A549 (cell line): ENCODE data around the gene OLFM1. TPM values are rescaled to one million over a fixed set of nuclear protein-coding genes. Genes with fewer than 3 reads are reported as not detected.

Experiments used
- ATAC-seq, 2 experiments: fragments of 200-7000 bp in 1 of 2; fragments of >200 bp in 1 of 2; cut with Nextera tagmentation in 1 of 2; cut with Tn5 transposase in 1 of 2; 3 replicates each; pipeline versions ENCODE4 v1.8.0 to v1.9.1; 2018 to 2020; ENCODE audit warnings: mild to moderate bottlenecking in 1 of 2, moderate library complexity in 1 of 2
- CTCF ChIA-PET: fragments of 300-600 bp; sonication (Branson Sonifier 250); formaldehyde crosslinking; extraction: SDS; loops from one replicate; lab custom pipeline; 2021; ENCODE audit warnings: antibody characterized with exemption, inconsistent platforms; lab: Yijun Ruan, JAX
- POLR2A ChIA-PET: fragments of 350-600 bp; formaldehyde crosslinking; extraction: SDS; loops from one replicate; lab custom pipeline; 2021; ENCODE audit warnings: antibody characterized with exemption, inconsistent platforms; lab: Yijun Ruan, JAX
- DNase-seq, 2 experiments: peaks; one replicate each; pipeline versions ENCODE4 v3.0.0 to v3.0.0-alpha.2; 2011 to 2016; ENCODE audit warnings: low read depth in 1 of 2, low spot score in 1 of 2
- FAIRE-seq: peaks from 2 replicates; lab custom pipeline; 2011; peaks lifted over from hg19 to GRCh38; lab: Jason Lieb, UNC
- H3K27ac ChIP-seq, 2 experiments: fragments of >200 bp; sonication (Bioruptor Twin); formaldehyde crosslinking; 3 replicates each; pipeline ENCODE4 v1.5.1; 2016 to 2017
- H3K4me1 ChIP-seq: fragments of >200 bp; sonication (Bioruptor Twin); formaldehyde crosslinking; 3 replicates; pipeline ENCODE4 v1.6.1; 2016
- H3K4me2 ChIP-seq: fragments of >200 bp; sonication (Bioruptor Twin); formaldehyde crosslinking; 3 replicates; pipeline ENCODE4 v1.6.1; 2016
- H3K4me3 ChIP-seq: fragments of >200 bp; sonication (Bioruptor Twin); formaldehyde crosslinking; 3 replicates; pipeline ENCODE4 v1.5.1; 2016
- H3K9me3 ChIP-seq: fragments of >200 bp; sonication (Bioruptor Twin); formaldehyde crosslinking; 3 replicates; pipeline ENCODE4 v1.6.1; 2016
- BHLHE40 ChIP-seq: IDR thresholded peaks from 2 replicates; pipeline ENCODE4 v1.6.1; 2012; ENCODE audit warnings: low read depth, low read length, inconsistent platforms
- CBX8 ChIP-seq: fragments of 200-600 bp; sonication (generic); IDR thresholded peaks from 2 replicates; pipeline ENCODE4 v1.6.1; 2016
- CEBPB ChIP-seq, 2 experiments: fragments of >200 bp in 1 of 2; sonication (Bioruptor Twin) in 1 of 2; formaldehyde crosslinking in 1 of 2; IDR thresholded peaks; 2 replicates each; pipeline ENCODE4 v1.6.1; 2012 to 2016
- CHD2 ChIP-seq: fragments of 150-350 bp; IDR thresholded peaks from 2 replicates; pipeline ENCODE4 v1.6.1; 2014; ENCODE audit warnings: low read length; ENCODE audit not compliant: partially characterized antibody
- CHD4 ChIP-seq: fragments of 200-600 bp; sonication (generic); IDR thresholded peaks from 2 replicates; pipeline ENCODE4 v1.6.1; 2016; ENCODE audit warnings: antibody characterized with exemption, mild to moderate bottlenecking, borderline replicate concordance
- CTCF ChIP-seq: fragments of >200 bp; sonication (Bioruptor Twin); formaldehyde crosslinking; IDR thresholded peaks from 3 replicates; pipeline ENCODE4 v1.5.1; 2016
- EHMT2 ChIP-seq: fragments of 200-600 bp; sonication (generic); IDR thresholded peaks from 2 replicates; pipeline ENCODE4 v1.6.1; 2016; ENCODE audit warnings: antibody characterized with exemption, low read depth, mild to moderate bottlenecking, moderate library complexity
- ESRRA ChIP-seq: fragments of 150-350 bp; IDR thresholded peaks from 2 replicates; pipeline ENCODE4 v1.6.1; 2014; ENCODE audit warnings: mild to moderate bottlenecking, low read length, borderline replicate concordance
- FOSL2 ChIP-seq, 2 experiments: fragments of 450-650 bp in 1 of 2; fragments of >200 bp in 1 of 2; sonication (Bioruptor Twin) in 1 of 2; formaldehyde crosslinking; IDR thresholded peaks; 2 replicates each; pipeline versions ENCODE4 v1.5.0 to v1.6.1; 2016 to 2020; ENCODE audit warnings: mild to moderate bottlenecking in 1 of 2, moderate library complexity in 1 of 2
- GATA3 ChIP-seq: IDR thresholded peaks from 2 replicates; pipeline ENCODE4 v1.6.1; 2012; ENCODE audit warnings: borderline replicate concordance
- HOXB5 ChIP-seq: fragments of 250-450 bp; sonication (Bioruptor Pico); IDR thresholded peaks from 2 replicates; pipeline ENCODE4 v1.5.0; 2020; ENCODE audit warnings: mild to moderate bottlenecking, moderate library complexity
- JUNB ChIP-seq: fragments of >200 bp; sonication (Bioruptor Twin); formaldehyde crosslinking; IDR thresholded peaks from 2 replicates; pipeline ENCODE4 v1.6.1; 2016
- MAX ChIP-seq: IDR thresholded peaks from 2 replicates; pipeline ENCODE4 v1.6.1; 2012
- MAZ ChIP-seq: fragments of 150-350 bp; IDR thresholded peaks from 2 replicates; pipeline ENCODE4 v1.6.1; 2014; ENCODE audit warnings: antibody characterized with exemption, low read depth, low read length, borderline replicate concordance
- NFE2L2 ChIP-seq: fragments of 150-350 bp; conservative IDR thresholded peaks from 2 replicates; pipeline ENCODE4 v1.6.1; 2014; ENCODE audit warnings: low read length
- NR3C1 ChIP-seq: fragments of >200 bp; sonication (Bioruptor Twin); formaldehyde crosslinking; IDR thresholded peaks from 3 replicates; pipeline ENCODE4 v1.6.1; 2017
- RARB ChIP-seq: fragments of 250-450 bp; sonication (Bioruptor Pico); IDR thresholded peaks from 2 replicates; pipeline ENCODE4 v1.8.0; 2021; ENCODE audit warnings: mild to moderate bottlenecking, moderate library complexity
- RCOR1 ChIP-seq: fragments of 150-350 bp; IDR thresholded peaks from 2 replicates; pipeline ENCODE4 v1.6.1; 2014; ENCODE audit warnings: antibody characterized with exemption, low read length, low read depth
- RFX5 ChIP-seq: fragments of 450-650 bp; IDR thresholded peaks from 2 replicates; pipeline ENCODE4 v1.7.1; 2014; ENCODE audit warnings: antibody characterized with exemption, mild to moderate bottlenecking, moderate library complexity
- TFCP2L1 ChIP-seq: fragments of 250-450 bp; sonication (Bioruptor Pico); IDR thresholded peaks from 2 replicates; pipeline ENCODE4 v1.5.0; 2021; ENCODE audit warnings: mild to moderate bottlenecking
- ZFP36 ChIP-seq: fragments of 450-650 bp; IDR thresholded peaks from 2 replicates; pipeline ENCODE4 v1.6.1; 2014; ENCODE audit warnings: borderline replicate concordance; ENCODE audit not compliant: partially characterized antibody
- ZSCAN20 ChIP-seq: fragments of 250-450 bp; sonication (Bioruptor Pico); IDR thresholded peaks from 2 replicates; pipeline ENCODE4 v1.8.0; 2022; ENCODE audit warnings: mild to moderate bottlenecking, moderate library complexity
- WGBS: methylation state at CpG from one replicate; pipeline ENCODE4 v1.1.6; 2017; ENCODE audit errors: missing lambda C conversion rate; 5-methylcytosine and 5-hydroxymethylcytosine counted together
- polyA plus RNA-seq, 4 experiments: library from polyadenylated mRNA; depleted of rRNA in 3 of 4; stranded (reverse); fragments of >200 nt; fragmentation: RNase III in 1 of 4; extraction: RNeasy Plus Mini Kit Qiagen cat#74134 plus additional on column Dnase treatment in 1 of 4; gene quantifications; 2 replicates in 3 of 4; 3 replicates in 1 of 4; pipeline ENCODE4 v1.2.3, GENCODE V29; 2011 to 2017
- TF ChIP-seq, protein P1 (sequence below): IDR thresholded peaks from 2 replicates; pipeline ENCODE4 v1.6.1; 2012; ENCODE audit warnings: low read depth, borderline replicate concordance
- TF ChIP-seq, protein P2 (sequence below): fragments of 450-650 bp; IDR thresholded peaks from 2 replicates; pipeline ENCODE4 v1.6.1; 2014; ENCODE audit warnings: antibody characterized with exemption
- TF ChIP-seq, protein P3 (sequence below): fragments of 250-450 bp; sonication (Bioruptor Pico); IDR thresholded peaks from 2 replicates; pipeline ENCODE4 v1.5.0; 2020; ENCODE audit warnings: low read depth, mild to moderate bottlenecking, moderate library complexity
- TF ChIP-seq, protein P4 (sequence below): fragments of >200 bp; sonication (Bioruptor Twin); formaldehyde crosslinking; IDR thresholded peaks from 3 replicates; pipeline ENCODE4 v1.6.1; 2016

The OLFM1 gene
- polyA plus RNA-seq, 2 of the 4 experiments (the other 2 are of a cell fraction), result 2.7 to 10.5 TPM

DNA sequence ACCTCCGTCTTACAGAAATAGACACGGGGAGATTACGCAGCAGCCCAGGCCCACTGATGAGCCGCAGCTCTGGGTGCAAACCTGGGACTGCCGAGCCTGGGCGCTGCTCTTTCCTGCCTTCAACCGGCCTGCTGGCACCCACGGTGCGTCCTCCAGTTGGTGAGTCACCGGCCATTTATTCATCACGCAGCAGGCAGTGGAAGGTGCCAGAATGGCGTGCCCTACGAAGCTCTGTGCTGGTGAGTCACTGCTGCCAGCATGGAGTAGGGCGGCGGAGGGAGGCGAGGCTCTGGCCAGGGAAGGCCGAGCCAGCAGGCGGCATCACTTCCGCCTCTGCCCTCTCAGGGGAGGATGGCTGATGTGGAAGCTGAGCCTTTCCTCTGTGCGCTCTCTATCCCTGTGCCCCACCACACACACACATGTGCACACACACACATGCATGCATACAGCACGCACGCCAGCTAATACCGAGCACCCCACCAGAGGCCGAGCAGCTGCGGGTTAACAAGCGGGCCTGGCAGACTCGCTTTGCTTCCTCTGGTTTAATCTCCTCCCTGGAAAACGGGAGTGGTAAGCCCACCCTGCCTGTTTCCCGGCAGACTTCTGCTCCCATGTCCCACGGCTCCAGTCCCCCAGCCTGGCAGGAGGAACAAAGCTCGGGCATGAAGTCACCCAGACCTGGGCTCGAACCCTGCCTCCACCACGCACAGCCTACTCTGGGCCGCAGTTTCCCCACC is 39.2 kb downstream of the OLFM1 start:
- H3K9me3 ChIP-seq, result no peaks in the 10 kb centered on the region
- peak; percentile 57; the same call in 1 of the 2 replicates for TF ChIP-seq FOSL2 (IDR thresholded peaks at IDR 0.05)
- TF ChIP-seq FOSL2 (CRISPR knock-in tag; IDR thresholded peaks at IDR 0.05), result peak; percentile 91
- peak; percentile 98 for TF ChIP-seq MAX
- peak; percentile 33; the same call in 1 of the 2 replicates for TF ChIP-seq JUNB
- TF ChIP-seq BHLHE40, result no peak
- TF ChIP-seq HOXB5 (CRISPR knock-in tag), result no peak
- no peak for TF ChIP-seq CEBPB (IDR thresholded peaks at IDR 0.05)
- TF ChIP-seq, protein P1, sequence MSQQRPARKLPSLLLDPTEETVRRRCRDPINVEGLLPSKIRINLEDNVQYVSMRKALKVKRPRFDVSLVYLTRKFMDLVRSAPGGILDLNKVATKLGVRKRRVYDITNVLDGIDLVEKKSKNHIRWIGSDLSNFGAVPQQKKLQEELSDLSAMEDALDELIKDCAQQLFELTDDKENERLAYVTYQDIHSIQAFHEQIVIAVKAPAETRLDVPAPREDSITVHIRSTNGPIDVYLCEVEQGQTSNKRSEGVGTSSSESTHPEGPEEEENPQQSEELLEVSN, result peak; percentile 94
- no peak for TF ChIP-seq RARB (CRISPR knock-in tag)
- TF ChIP-seq, protein P2, sequence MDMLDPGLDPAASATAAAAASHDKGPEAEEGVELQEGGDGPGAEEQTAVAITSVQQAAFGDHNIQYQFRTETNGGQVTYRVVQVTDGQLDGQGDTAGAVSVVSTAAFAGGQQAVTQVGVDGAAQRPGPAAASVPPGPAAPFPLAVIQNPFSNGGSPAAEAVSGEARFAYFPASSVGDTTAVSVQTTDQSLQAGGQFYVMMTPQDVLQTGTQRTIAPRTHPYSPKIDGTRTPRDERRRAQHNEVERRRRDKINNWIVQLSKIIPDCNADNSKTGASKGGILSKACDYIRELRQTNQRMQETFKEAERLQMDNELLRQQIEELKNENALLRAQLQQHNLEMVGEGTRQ, result no peak
- no peak for TF ChIP-seq CBX8
- no peak for TF ChIP-seq CHD4
- TF ChIP-seq CHD2, result no peak
- TF ChIP-seq ZFP36, result no peak
- TF ChIP-seq EHMT2, result no peak
- H3K4me2 ChIP-seq, result no peak overlapping the region
- POLR2A ChIA-PET, result no interaction called here
- ATAC-seq (peak; percentile 83 to 86), DNase-seq (peak; percentile 58 to 75), FAIRE-seq (no peak)
- peak overlapping the region in 1 of 2 experiments; percentile 56; a peak in 3 of 6 replicates for H3K27ac ChIP-seq
- CTCF ChIA-PET, result interaction anchor here (0.5 to 1.0 kb wide), 4 partner anchors 23 to 285 kb away, joined by 3 to 4 read pairs (median 3); no protein-coding TSS in a partner anchor
- H3K4me3 ChIP-seq, result no peak overlapping the region
- WGBS, result 68% methylated on average over 23 of the region's 34 CpGs
- peaks cover 18% of the 10 kb centered on the region for H3K4me1 ChIP-seq

DNA sequence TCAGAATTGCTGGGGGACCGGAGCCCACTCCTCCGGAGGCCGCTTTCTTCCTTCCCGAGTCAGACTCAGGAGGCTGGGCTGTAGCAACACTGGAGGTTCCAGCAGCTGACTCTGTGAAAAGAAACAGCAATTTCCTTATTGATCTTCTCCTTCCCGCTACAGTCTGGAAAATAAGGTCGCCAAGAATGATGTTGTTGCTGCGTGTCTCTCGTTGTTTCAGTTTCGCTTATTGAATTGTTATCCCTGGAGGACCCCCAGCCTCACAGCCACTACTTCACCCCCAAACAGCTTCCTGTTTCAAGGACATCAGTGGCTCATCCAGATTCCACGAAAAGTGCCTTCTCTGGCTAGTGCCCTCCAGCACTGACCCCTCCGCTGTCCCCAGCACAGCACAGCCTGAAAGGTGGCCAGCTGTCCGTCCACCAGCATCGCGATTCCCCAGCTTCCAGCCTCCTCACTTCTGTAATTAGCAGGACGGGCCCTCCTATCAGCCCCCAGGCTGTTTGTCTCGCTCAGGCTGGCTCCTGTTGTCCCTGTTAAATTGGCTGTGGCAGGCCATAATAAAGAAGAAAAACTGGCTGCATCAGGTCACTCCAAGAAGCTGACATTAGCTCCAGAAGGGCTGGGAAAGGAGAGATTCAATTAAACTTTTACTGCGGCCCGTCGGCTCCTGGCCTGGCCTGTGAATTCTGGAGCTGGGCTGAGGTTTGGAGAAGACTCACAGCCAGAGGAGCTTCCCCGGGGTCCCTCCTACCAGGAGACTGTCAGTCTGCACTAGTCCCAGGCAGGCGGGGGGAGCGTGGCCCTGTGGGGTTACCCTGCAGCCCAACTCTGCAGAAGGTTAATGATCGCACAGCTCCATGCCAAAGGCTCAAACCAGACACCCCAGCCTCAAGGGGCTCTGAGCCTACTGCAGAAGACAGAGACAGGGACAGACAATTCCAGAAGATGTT is 40.5 kb downstream of the OLFM1 start:
- POLR2A ChIA-PET, result no interaction called here
- Histone ChIP-seq H3K4me3 (no peak overlapping the region), H3K27ac (no peak overlapping the region), H3K9me3 (no peaks in the 10 kb centered on the region), H3K4me2 (no peak overlapping the region), H3K4me1 (peaks cover 18% of the 10 kb centered on the region)
- FAIRE-seq (no peak), DNase-seq (no peak), ATAC-seq (no peak)
- WGBS, result 89% methylated on average over 23 of the region's 23 CpGs
- CTCF ChIA-PET, result no interaction called here
- TF ChIP-seq ZSCAN20 (CRISPR knock-in tag) (no peak), CTCF (no peak), NFE2L2 (no peak), BHLHE40 (no peak), CBX8 (no peak), CEBPB (IDR thresholded peaks at IDR 0.05) (no peak), GATA3 (no peak), ESRRA (no peak), RFX5 (no peak), MAZ (no peak), TFCP2L1 (CRISPR knock-in tag) (no peak), EHMT2 (no peak), NR3C1 (no peak), ZFP36 (no peak), RCOR1 (no peak)
- TF ChIP-seq, protein P3, sequence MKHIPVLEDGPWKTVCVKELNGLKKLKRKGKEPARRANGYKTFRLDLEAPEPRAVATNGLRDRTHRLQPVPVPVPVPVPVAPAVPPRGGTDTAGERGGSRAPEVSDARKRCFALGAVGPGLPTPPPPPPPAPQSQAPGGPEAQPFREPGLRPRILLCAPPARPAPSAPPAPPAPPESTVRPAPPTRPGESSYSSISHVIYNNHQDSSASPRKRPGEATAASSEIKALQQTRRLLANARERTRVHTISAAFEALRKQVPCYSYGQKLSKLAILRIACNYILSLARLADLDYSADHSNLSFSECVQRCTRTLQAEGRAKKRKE, result no peak
- TF ChIP-seq, protein P4, sequence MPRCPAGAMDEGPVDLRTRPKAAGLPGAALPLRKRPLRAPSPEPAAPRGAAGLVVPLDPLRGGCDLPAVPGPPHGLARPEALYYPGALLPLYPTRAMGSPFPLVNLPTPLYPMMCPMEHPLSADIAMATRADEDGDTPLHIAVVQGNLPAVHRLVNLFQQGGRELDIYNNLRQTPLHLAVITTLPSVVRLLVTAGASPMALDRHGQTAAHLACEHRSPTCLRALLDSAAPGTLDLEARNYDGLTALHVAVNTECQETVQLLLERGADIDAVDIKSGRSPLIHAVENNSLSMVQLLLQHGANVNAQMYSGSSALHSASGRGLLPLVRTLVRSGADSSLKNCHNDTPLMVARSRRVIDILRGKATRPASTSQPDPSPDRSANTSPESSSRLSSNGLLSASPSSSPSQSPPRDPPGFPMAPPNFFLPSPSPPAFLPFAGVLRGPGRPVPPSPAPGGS, result no peak
- TF ChIP-seq, protein P2, result no peak
